Trophoblast cell (in vitro differentiated cells and primary cell): ENCODE results near the gene BMERB1.

Experiments
- DNase-seq, 2 donors: peaks; one replicate each; pipeline ENCODE4 v3.0.0-alpha.2; 2016
- H2AFZ ChIP-seq: 2 replicates; pipeline ENCODE4 v1.6.1; 2013; ENCODE audit warnings: low read length, moderate library complexity, mild to moderate bottlenecking; ENCODE audit not compliant: insufficient read depth, poor library complexity
- H2AK5ac ChIP-seq: 2 replicates; pipeline ENCODE4 v1.6.1; 2013; ENCODE audit warnings: mild to moderate bottlenecking, low read length
- H2BK120ac ChIP-seq: 2 replicates; pipeline ENCODE4 v1.6.1; 2013; ENCODE audit warnings: low read length, mild to moderate bottlenecking, moderate library complexity; ENCODE audit not compliant: insufficient read depth, poor library complexity
- H2BK12ac ChIP-seq: 2 replicates; pipeline ENCODE4 v1.6.1; 2013; ENCODE audit warnings: mild to moderate bottlenecking, low read length, moderate library complexity
- H2BK5ac ChIP-seq: 2 replicates; pipeline ENCODE4 v1.6.1; 2013; ENCODE audit warnings: low read length, low read depth, moderate library complexity, mild to moderate bottlenecking; ENCODE audit not compliant: poor library complexity
- H3K14ac ChIP-seq: 2 replicates; pipeline ENCODE4 v1.6.1; 2013; ENCODE audit warnings: mild to moderate bottlenecking, low read length
- H3K18ac ChIP-seq: 2 replicates; pipeline ENCODE4 v1.6.1; 2013; ENCODE audit warnings: mild to moderate bottlenecking, low read length
- H3K23ac ChIP-seq: 2 replicates; pipeline ENCODE4 v1.6.1; 2013; ENCODE audit warnings: low read length
- H3K27ac ChIP-seq: 2 replicates; pipeline ENCODE4 v1.5.1; 2013; ENCODE audit warnings: low read depth, mild to moderate bottlenecking, inconsistent platforms, low read length, moderate library complexity
- H3K27me3 ChIP-seq: 2 replicates; pipeline ENCODE4 v1.6.1; 2013; ENCODE audit warnings: inconsistent platforms, mild to moderate bottlenecking, low read length, moderate library complexity; ENCODE audit not compliant: insufficient read depth
- H3K36me3 ChIP-seq, 2 experiments: 1 replicate in 1 of 2; 2 replicates in 1 of 2; pipeline ENCODE4 v1.6.1; 2013; ENCODE audit warnings: low read length in 2 of 2, mild to moderate bottlenecking in 2 of 2, moderate library complexity in 1 of 2; ENCODE audit not compliant: insufficient read depth in 2 of 2, control insufficient read depth in 1 of 2
- H3K4ac ChIP-seq: 2 replicates; pipeline ENCODE4 v1.6.1; 2013; ENCODE audit warnings: low read depth, mild to moderate bottlenecking, low read length, moderate library complexity
- H3K4me1 ChIP-seq, 2 experiments: 1 replicate in 1 of 2; 2 replicates in 1 of 2; pipeline ENCODE4 v1.6.1; 2013; ENCODE audit warnings: low read length in 2 of 2, mild to moderate bottlenecking in 2 of 2, moderate library complexity in 1 of 2; ENCODE audit not compliant: insufficient read depth in 2 of 2, control insufficient read depth in 1 of 2
- H3K4me2 ChIP-seq: 2 replicates; pipeline ENCODE4 v1.6.1; 2013; ENCODE audit warnings: inconsistent platforms, mild to moderate bottlenecking, low read length, moderate library complexity
- H3K4me3 ChIP-seq: 2 replicates; pipeline ENCODE4 v1.5.1; 2013; ENCODE audit warnings: mild to moderate bottlenecking, low read depth, low read length, inconsistent platforms
- H3K79me1 ChIP-seq: one replicate; pipeline ENCODE4 v1.6.1; 2013; ENCODE audit warnings: low read length
- H3K79me2 ChIP-seq: 2 replicates; pipeline ENCODE4 v1.6.1; 2013; ENCODE audit warnings: low read length, mild to moderate bottlenecking; ENCODE audit not compliant: control insufficient read depth, insufficient read depth, poor library complexity
- H3K9ac ChIP-seq: 2 replicates; pipeline ENCODE4 v1.6.1; 2013; ENCODE audit warnings: mild to moderate bottlenecking, low read length
- H3K9me3 ChIP-seq: 2 replicates; pipeline ENCODE4 v1.6.1; 2013; ENCODE audit warnings: low read depth, mild to moderate bottlenecking, control low read depth, inconsistent platforms, low read length; ENCODE audit not compliant: insufficient read depth
- H4K12ac ChIP-seq: 2 replicates; pipeline ENCODE4 v1.6.1; 2013; ENCODE audit warnings: low read depth, mild to moderate bottlenecking, low read length, moderate library complexity
- H4K8ac ChIP-seq: 2 replicates; pipeline ENCODE4 v1.6.1; 2013; ENCODE audit warnings: low read depth, mild to moderate bottlenecking, low read length, moderate library complexity
- H4K91ac ChIP-seq: one replicate; pipeline ENCODE4 v1.6.1; 2013; ENCODE audit warnings: low read depth, mild to moderate bottlenecking, low read length, moderate library complexity
- WGBS: extraction: QIAGEN DNeasy Blood & Tissue Kit; methylation state at CpG from one replicate; pipeline ENCODE4 v1.1.7; 2013; ENCODE audit warnings: missing lambda C conversion rate; ENCODE audit not compliant: insufficient read length, insufficient coverage; ENCODE audit errors: extremely low coverage; 5-methylcytosine and 5-hydroxymethylcytosine counted together

Gene BMERB1

GRCh38 chr16:15483857-15484256 is 49.5 kb downstream of the BMERB1 start:
- Histone ChIP-seq H4K91ac (no peak overlapping the region), H2AFZ (no peak overlapping the region), H2AK5ac (no peak overlapping the region), H3K27ac (no peak overlapping the region), H3K79me2 (no peaks in the 10 kb centered on the region), H3K18ac (no peak overlapping the region), H3K36me3 (no peaks in the 10 kb centered on the region), H3K4me3 (no peak overlapping the region), H3K9ac (no peak overlapping the region), H4K8ac (no peak overlapping the region), H2BK5ac (no peak overlapping the region), H4K12ac (no peak overlapping the region), H3K4ac (no peak overlapping the region), H3K4me1 (no peaks in the 10 kb centered on the region), H3K9me3 (no peaks in the 10 kb centered on the region), H3K23ac (no peak overlapping the region), H2BK12ac (no peak overlapping the region), H3K27me3 (no peaks in the 10 kb centered on the region), H3K14ac (no peak overlapping the region), H3K79me1 (peaks cover 1% of the 10 kb centered on the region), H3K4me2 (no peak overlapping the region), H2BK120ac (no peak overlapping the region)
- no CpG with 5 or more reads among the region's 2 CpGs for WGBS
- DNase-seq, result no peak

- Histone ChIP-seq H3K79me1 (peaks cover 2% of the 10 kb centered on the region), H2AFZ (no peak overlapping the region), H3K27me3 (no peaks in the 10 kb centered on the region), H3K4me3 (no peak overlapping the region), H3K4me1 (no peaks in the 10 kb centered on the region), H3K9me3 (no peaks in the 10 kb centered on the region), H3K4me2 (no peak overlapping the region), H4K8ac (no peak overlapping the region), H3K27ac (no peak overlapping the region), H2AK5ac (no peak overlapping the region), H2BK120ac (no peak overlapping the region), H3K18ac (no peak overlapping the region), H2BK12ac (no peak overlapping the region), H3K23ac (no peak overlapping the region), H3K4ac (no peak overlapping the region), H2BK5ac (no peak overlapping the region), H4K91ac (no peak overlapping the region), H3K79me2 (no peaks in the 10 kb centered on the region), H3K36me3 (no peaks in the 10 kb centered on the region), H3K14ac (no peak overlapping the region), H3K9ac (no peak overlapping the region), H4K12ac (no peak overlapping the region)
- WGBS, result no CpG with 5 or more reads among the region's 5 CpGs
- no peak for DNase-seq
These were observed 50.3 kb downstream of the BMERB1 start for GRCh38 chr16:15484662-15485061.

- Histone ChIP-seq H3K4me2 (no peak overlapping the region), H3K9ac (no peak overlapping the region), H4K8ac (no peak overlapping the region), H3K4me1 (no peaks in the 10 kb centered on the region), H3K14ac (no peak overlapping the region), H3K23ac (no peak overlapping the region), H3K36me3 (no peaks in the 10 kb centered on the region), H3K9me3 (no peaks in the 10 kb centered on the region), H3K79me2 (no peaks in the 10 kb centered on the region), H3K18ac (no peak overlapping the region), H2BK5ac (no peak overlapping the region), H3K4me3 (no peak overlapping the region), H2AK5ac (no peak overlapping the region), H4K12ac (no peak overlapping the region), H2AFZ (no peak overlapping the region), H2BK12ac (no peak overlapping the region), H4K91ac (no peak overlapping the region), H3K27ac (no peak overlapping the region), H3K27me3 (no peaks in the 10 kb centered on the region), H3K4ac (no peak overlapping the region), H2BK120ac (no peak overlapping the region), H3K79me1 (peaks cover 2% of the 10 kb centered on the region)
- no CpG with 5 or more reads among the region's 5 CpGs for WGBS
- DNase-seq, result no peak
These were observed 50.8 kb downstream of the BMERB1 start for GRCh38 chr16:15485175-15485574.

GRCh38 chr16:15486661-15487060 is 52.3 kb downstream of the BMERB1 start:
- Histone ChIP-seq H2BK120ac (no peak overlapping the region), H2AK5ac (no peak overlapping the region), H3K79me1 (peaks cover 2% of the 10 kb centered on the region), H4K8ac (no peak overlapping the region), H3K4ac (no peak overlapping the region), H3K4me2 (no peak overlapping the region), H3K79me2 (no peaks in the 10 kb centered on the region), H3K36me3 (no peaks in the 10 kb centered on the region), H3K4me3 (no peak overlapping the region), H2BK5ac (no peak overlapping the region), H3K27ac (no peak overlapping the region), H4K12ac (no peak overlapping the region), H2AFZ (no peak overlapping the region), H4K91ac (no peak overlapping the region), H3K9me3 (no peaks in the 10 kb centered on the region), H3K14ac (no peak overlapping the region), H3K27me3 (no peaks in the 10 kb centered on the region), H3K23ac (no peak overlapping the region), H2BK12ac (no peak overlapping the region), H3K18ac (no peak overlapping the region), H3K9ac (no peak overlapping the region), H3K4me1 (no peaks in the 10 kb centered on the region)
- no peak for DNase-seq
- no CpG with 5 or more reads among the region's 1 CpG for WGBS
